Measurements from ENCODE around the gene WFIKKN1.

The WFIKKN1 gene

DNA sequence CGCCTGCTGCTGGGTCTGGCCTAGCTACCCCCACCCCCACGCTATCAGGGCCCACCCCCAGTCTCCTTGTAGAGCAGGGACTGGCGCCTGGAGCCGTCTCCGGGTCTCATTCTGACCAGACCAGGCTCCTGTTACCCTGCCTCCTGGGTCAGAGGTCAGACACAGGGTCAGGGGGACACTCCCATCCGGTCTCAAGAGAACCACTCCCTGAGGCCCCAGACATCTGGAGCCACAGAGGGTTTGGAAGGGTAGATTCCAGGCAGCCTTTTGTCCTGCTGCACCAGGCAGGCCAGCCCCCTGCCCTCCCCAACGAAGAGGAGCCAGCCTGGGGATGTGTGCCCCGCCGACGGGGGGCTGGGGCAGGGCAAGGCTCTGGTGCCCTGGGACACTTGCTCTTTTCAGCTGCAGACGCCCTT, 944 bp upstream of the WFIKKN1 start:
- TF ChIP-seq, protein P1, sequence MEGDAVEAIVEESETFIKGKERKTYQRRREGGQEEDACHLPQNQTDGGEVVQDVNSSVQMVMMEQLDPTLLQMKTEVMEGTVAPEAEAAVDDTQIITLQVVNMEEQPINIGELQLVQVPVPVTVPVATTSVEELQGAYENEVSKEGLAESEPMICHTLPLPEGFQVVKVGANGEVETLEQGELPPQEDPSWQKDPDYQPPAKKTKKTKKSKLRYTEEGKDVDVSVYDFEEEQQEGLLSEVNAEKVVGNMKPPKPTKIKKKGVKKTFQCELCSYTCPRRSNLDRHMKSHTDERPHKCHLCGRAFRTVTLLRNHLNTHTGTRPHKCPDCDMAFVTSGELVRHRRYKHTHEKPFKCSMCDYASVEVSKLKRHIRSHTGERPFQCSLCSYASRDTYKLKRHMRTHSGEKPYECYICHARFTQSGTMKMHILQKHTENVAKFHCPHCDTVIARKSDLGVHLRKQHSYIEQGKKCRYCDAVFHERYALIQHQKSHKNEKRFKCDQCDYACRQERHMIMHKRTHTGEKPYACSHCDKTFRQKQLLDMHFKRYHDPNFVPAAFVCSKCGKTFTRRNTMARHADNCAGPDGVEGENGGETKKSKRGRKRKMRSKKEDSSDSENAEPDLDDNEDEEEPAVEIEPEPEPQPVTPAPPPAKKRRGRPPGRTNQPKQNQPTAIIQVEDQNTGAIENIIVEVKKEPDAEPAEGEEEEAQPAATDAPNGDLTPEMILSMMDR (conservative IDR thresholded peaks at IDR 0.05; ENCODE audit: low read depth) = no peak
- CTCF ChIA-PET = interaction anchor here (0.7 kb wide), 1 partner anchor 1056 kb away, joined by 6 read pairs; no protein-coding TSS in a partner anchor
- no peak for DNase-seq (ENCODE audit: low spot score)
- peak overlapping the region; percentile 97 for H3K27ac ChIP-seq
- POLR2A ChIA-PET (ENCODE audit: low non-redundant PET) = no interaction called here

DNA sequence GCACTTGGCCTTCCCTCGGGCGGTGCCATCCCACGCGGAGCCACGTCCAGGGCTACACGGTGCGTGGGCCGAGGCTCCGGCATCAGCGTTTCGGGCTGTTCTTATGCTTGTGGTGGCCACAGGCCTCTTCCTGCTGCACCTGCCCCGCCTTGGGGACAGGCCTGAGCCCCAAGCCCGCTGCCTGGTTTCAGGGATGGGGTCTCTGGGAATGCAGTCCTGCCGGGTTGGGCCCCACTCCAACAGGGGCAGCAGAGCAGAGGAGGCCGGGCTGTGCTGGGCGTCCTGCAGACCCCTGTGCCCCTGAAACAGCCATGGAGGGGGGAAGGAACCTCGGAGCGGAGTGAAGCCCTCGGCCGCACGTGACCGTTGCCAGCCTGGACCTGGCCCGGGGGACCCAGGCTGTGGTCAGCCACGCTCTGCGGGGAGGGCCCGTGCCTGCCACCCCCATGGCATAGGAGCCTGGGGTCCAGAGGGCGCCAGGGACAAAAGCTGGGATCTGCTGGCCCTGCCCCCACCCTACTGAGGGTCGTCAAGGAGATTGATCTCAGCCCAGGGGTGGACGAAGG, 453 bp upstream of the WFIKKN1 start:
- no peak for DNase-seq (ENCODE audit: low spot score)
- peak overlapping the region; percentile 97 for H3K27ac ChIP-seq
- TF ChIP-seq, protein P1 (conservative IDR thresholded peaks at IDR 0.05; ENCODE audit: low read depth) = no peak
- CTCF ChIA-PET = interaction anchor here (0.7 to 1.1 kb wide), 2 partner anchors 37 to 1056 kb away, joined by 6 to 9 read pairs; no protein-coding TSS in a partner anchor
- POLR2A ChIA-PET (ENCODE audit: low non-redundant PET) = interaction anchor here (1.0 kb wide), 1 partner anchor 37 kb away, joined by 3 read pairs; no protein-coding TSS in a partner anchor

DNA sequence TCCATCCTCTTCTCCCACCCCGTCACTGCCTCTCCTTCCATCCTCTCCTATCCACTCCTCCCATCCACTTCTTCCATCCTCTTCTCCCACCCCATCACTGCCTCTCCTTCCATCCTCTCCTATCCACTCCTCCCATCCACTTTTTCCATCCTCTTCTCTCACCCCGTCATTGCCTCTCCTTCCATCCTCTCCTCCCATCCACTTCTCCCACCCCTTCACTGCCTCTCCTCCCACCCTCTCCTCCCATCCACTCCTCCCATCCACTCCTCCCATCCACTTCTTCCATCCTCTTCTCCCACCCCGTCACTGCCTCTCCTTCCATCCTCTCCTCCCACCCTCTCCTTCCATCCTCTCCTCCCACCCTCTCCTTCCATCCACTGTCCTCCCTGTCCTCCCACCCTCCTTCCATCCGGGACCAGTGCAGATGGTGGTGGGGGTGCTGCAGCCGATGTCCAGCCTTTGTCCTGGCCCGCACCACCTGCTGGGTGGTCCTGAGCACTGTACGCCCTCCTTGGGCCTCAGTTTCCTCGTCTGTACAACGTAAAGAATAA, 1.1 kb downstream of the WFIKKN1 start:
- POLR2A ChIA-PET (ENCODE audit: low non-redundant PET) = no interaction called here
- DNase-seq (ENCODE audit: low spot score) = no peak
- TF ChIP-seq, protein P1 (conservative IDR thresholded peaks at IDR 0.05; ENCODE audit: low read depth) = no peak
- CTCF ChIA-PET = no interaction called here
- no peak overlapping the region for H3K27ac ChIP-seq

DNA sequence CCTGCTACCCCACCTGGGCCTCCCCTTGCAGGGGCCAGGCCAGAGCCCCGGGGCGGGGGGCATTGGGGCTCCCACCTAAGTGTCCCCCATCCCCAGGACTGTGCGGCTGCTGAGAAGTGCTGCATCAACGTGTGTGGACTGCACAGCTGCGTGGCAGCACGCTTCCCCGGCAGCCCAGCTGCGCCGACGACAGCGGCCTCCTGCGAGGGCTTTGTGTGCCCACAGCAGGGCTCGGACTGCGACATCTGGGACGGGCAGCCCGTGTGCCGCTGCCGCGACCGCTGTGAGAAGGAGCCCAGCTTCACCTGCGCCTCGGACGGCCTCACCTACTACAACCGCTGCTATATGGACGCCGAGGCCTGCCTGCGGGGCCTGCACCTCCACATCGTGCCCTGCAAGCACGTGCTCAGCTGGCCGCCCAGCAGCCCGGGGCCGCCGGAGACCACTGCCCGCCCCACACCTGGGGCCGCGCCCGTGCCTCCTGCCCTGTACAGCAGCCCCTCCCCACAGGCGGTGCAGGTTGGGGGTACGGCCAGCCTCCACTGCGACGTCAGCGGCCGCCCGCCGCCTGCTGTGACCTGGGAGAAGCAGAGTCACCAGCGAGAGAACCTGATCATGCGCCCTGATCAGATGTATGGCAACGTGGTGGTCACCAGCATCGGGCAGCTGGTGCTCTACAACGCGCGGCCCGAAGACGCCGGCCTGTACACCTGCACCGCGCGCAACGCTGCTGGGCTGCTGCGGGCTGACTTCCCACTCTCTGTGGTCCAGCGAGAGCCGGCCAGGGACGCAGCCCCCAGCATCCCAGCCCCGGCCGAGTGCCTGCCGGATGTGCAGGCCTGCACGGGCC, 1.9 kb downstream of the WFIKKN1 start:
- DNase-seq (ENCODE audit: low spot score) = no peak
- POLR2A ChIA-PET (ENCODE audit: low non-redundant PET) = no interaction called here
- TF ChIP-seq, protein P1 (conservative IDR thresholded peaks at IDR 0.05; ENCODE audit: low read depth) = no peak
- CTCF ChIA-PET = no interaction called here
- 0 out of 2 replicates have a peak overlapping the region, but pooled peaks have one; percentile 9 for H3K27ac ChIP-seq

DNA sequence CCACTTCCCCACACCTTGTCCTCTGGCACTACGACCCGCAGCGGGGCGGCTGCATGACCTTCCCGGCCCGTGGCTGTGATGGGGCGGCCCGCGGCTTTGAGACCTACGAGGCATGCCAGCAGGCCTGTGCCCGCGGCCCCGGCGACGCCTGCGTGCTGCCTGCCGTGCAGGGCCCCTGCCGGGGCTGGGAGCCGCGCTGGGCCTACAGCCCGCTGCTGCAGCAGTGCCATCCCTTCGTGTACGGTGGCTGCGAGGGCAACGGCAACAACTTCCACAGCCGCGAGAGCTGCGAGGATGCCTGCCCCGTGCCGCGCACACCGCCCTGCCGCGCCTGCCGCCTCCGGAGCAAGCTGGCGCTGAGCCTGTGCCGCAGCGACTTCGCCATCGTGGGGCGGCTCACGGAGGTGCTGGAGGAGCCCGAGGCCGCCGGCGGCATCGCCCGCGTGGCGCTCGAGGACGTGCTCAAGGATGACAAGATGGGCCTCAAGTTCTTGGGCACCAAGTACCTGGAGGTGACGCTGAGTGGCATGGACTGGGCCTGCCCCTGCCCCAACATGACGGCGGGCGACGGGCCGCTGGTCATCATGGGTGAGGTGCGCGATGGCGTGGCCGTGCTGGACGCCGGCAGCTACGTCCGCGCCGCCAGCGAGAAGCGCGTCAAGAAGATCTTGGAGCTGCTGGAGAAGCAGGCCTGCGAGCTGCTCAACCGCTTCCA, 2.7 kb downstream of the WFIKKN1 start:
- TF ChIP-seq, protein P1 (conservative IDR thresholded peaks at IDR 0.05; ENCODE audit: low read depth) = no peak
- DNase-seq (ENCODE audit: low spot score) = no peak
- POLR2A ChIA-PET (ENCODE audit: low non-redundant PET) = no interaction called here
- H3K27ac ChIP-seq = peak overlapping the region; percentile 93; the same call in 1 of the 2 replicates
- CTCF ChIA-PET = no interaction called here

DNA sequence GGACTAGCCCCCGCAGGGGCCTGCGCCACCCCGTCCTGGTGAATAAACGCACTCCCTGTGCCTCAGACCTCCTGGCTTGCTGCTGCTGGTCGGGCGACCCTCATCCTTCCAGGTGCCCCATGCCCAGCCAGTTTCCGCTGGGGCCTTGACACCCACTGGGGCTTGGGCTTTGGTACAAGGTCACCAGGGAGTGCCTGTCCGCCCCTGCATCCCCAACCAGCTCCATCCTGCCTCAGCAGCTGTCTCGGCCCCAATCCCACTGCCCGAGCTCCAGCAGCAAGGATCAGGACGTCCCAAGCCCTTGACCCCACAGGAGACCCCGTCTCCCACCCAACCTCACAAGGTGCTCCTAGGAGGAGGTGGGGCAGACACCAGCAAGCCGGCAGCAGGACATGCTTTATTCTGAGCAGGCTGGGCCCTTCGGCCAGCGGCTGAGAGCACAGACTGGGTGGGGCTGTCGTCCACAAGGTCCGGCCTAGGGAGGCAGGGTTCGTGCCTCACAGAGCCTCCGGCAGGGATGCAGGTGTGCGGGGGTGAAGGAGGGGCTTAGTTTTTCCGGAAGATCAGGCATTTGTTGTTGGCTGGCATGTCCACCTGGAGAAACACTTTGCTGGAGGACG, 3.4 kb downstream of the WFIKKN1 start:
- DNase-seq (ENCODE audit: low spot score) = no peak
- peak overlapping the region; percentile 93 for H3K27ac ChIP-seq
- TF ChIP-seq, protein P1 (conservative IDR thresholded peaks at IDR 0.05; ENCODE audit: low read depth) = no peak
- ChIA-PET POLR2A (ENCODE audit: low non-redundant PET) (no interaction called here), CTCF (no interaction called here)

Measured in RWPE1 (cell line).